OCI-M2 (cell line): ENCODE measurements around the gene SECTM1.
"Not testable (repeated sequence)": the region's sequence is repeated elsewhere in the genome, so short reads cannot be mapped to it uniquely, and the experiment has no call there.

Experiments used
- DNase-seq: peaks from one replicate; lab custom pipeline; 2025; ENCODE audit not compliant: unreplicated experiment; lab: John Stamatoyannopoulos, UW

Gene SECTM1

DNA sequence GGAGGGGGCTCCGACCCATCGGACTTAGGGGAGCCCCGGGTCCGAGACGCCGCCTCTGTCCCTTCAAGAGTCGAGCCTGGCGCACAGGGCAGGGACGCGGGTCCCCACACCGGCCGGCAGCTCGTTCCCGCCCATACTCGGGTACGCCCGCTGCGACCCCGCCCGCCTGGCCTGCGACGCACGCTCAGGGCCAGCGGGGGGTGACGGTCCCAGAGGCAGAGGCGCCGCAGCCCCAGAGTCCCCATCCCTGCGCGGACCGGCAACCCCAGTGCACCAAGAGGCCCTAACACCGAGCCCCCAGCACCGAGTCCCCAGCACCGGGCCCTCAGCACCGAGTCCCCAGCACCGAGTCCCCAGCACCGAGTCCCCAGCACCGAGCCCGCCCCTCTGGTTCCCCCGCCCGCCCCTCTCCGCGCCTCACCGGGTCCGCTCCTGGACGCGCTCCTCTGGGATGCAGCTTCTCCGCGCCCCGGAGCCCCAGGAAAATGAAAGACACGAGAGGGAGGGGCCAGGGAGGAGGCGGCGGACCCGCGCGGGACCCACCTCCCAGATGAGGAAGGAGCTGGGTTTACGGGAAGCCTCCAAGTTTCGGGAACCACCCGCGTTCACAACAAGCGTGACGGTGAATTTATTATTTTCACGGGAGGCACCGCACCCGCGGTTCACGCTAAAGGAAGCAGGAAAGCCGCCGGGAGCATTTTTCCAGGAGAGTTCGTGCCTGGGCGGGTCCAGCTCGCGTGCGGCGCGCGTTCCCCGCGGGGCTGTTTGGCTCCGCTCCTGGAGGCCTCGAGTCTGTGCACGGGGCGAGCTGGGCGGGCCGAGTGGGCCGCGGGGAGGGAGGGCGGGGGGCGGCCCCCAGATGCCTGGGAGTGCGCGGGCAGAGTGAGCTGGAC lies at the start of gene SECTM1:
SECTM1 (minus strand) TSS at position 488 of the 893 bp plus-strand sequence. CDS start 6,526 bp downstream, outside the sequence.
- no peak for DNase-seq

DNA sequence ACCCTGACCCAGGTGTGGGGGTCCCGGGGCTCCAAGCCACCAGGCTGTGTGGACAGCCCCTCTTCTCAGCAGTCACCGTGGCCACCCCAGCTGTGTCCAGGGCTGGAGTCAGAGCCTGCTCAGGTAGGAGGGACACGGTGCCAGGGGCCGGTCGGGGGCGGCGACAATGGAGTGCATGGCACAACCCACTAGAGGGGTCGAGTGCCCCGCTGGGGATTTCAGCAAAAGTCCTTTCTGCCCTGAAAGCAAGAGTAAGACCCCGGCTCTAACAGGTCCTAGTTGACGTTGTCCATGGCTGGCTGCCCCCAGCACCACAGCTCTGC lies 49.3 kb upstream of the SECTM1 start:
- DNase-seq, result no peak

DNA sequence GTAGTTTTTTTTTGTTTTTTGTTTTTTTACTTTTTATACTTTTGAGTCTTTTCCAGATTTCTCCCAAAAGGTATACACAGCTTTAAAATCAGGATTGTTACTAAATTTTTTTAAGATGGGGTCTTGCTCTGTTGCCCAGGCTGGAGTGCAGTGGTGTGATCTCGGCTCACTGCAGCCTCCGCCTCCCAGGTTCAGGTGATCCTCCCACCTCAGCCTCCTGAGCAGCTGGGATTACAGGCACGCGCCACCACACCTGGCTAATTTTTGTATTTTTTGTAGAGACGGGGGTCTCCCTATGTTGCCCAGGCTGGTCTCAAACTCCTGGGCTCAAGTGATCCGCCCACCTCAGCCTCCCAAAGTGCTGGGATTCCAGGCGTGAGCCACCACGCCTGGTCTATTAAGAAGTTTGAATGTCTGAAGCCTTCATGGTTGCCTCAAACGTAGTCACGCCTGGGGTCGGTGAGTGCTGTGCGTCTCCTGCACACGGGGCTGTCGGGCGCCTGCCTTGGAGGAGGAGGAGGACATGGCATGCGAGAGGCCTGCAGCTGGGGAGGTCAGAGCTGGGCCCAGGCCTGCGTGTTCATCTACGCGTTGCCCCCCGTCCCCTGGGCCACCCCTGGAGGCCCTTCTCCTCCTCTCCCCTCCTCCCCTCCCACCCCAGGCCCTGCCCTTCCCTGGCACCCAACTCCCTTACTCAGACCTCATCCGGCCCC lies 48.8 kb upstream of the SECTM1 start:
- DNase-seq, result not testable (repeated sequence)

DNA sequence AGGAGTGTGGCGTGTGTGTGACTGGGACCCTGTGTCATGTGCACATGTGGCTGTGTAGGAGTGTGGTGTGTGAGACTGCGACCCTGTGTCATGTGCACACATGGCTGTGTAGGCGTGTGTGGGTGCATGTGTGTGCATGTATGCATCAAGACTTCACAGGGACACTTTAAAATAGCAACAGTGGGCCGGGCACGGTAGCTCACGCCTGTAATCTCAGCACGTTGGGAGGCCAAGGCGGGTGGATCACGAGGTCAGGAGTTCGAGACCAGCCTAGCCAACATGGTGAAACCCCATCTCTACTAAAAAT lies 48.1 kb upstream of the SECTM1 start:
- DNase-seq, result not testable (repeated sequence)

DNA sequence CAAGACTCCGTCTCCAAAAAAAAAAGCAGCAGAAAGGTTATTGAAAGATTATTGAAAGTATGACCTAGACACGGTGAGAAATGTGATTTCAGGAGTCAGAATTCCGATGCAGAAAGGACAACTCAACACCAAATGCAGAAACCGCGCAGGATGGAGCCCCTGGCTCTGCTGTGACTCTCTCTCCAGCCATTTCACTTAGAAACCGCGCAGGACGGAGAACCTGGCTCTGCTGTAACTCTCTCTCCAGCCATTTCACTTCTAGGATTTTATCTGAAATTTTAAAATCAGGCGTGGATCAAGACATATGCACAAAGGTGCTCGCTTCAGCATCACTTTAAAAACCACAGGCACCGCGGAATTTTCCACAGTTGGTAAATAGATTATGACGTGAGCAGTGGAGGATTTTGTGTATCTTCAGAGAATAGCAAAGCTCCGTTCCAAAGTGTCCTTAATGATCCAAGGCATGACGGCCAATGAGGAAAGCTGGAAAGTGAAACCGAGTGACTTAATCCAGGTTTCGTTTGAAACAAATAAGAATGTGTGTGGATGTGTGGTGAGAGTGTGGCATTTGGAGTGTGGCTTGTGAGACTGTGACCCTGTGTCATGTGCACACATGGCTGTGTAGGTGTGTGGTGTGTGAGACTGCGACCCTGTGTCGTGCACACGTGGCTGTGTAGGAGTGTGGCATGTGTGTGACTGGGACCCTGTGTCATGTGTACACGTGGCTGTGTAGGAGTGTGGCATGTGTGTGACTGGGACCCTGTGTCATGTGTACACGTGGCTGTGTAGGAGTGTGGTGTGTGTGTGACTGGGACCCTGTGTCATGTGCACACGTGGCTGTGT lies 47.5 kb upstream of the SECTM1 start:
- no peak for DNase-seq

DNA sequence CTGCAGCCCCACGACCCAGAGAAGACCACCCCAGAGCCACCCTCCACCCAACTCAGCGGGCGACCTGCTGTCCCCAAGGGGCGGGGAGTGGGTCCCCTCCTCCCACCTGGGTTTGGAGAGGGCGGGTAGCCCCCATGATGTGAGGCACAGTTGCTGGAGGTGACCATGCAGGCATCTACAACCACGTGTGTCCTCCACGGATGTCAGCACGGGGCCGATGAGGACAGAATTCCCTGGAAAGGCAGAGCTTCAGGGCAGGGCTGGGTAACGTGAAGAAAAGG lies 45.1 kb upstream of the SECTM1 start:
- no peak for DNase-seq

GRCh38 chr17:82377924-82378740 lies 44.6 kb upstream of the SECTM1 start:
- no peak for DNase-seq

- not testable (repeated sequence) for DNase-seq
Observed at GRCh38 chr17:82377294-82377693, 43.7 kb upstream of the SECTM1 start.

- DNase-seq, result no peak
Observed at GRCh38 chr17:82376042-82376730, 42.6 kb upstream of the SECTM1 start.

DNA sequence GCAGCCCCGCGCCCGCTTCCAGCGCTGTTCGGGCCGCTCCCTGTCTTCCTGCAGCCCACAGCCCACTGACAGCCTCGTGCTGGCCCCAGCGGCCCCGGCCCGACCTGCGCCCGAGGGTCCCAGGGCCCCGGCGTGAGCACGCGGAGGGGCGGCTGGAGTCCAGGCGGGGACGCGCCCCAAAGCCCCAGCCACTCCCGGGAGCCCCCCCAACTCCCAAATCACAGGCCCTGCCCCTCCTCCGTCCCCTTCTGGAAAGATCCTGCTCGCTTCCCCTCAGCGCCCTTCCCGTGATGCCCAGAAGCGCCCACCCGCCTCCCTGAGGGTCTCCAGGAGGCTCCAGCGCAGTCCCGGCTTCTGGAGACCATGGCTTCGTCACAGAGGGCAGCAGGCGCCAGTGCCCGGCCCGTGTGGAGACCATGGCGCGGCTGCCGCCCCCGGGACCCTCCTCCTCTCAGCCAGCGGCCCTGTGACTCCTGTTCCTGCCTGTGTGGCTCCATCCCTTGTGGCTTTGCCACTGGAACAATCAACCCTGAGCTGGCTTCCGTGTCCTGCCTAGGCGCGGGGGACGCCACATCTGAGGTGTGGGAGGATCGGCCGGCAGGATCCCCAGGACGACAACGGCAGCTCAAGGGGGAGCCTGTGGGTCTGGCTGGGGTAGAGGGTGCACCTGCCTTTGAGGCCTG lies 41.9 kb upstream of the SECTM1 start:
- DNase-seq, result no peak

GRCh38 chr17:82374626-82375331 lies 41.2 kb upstream of the SECTM1 start:
- DNase-seq, result no peak

DNA sequence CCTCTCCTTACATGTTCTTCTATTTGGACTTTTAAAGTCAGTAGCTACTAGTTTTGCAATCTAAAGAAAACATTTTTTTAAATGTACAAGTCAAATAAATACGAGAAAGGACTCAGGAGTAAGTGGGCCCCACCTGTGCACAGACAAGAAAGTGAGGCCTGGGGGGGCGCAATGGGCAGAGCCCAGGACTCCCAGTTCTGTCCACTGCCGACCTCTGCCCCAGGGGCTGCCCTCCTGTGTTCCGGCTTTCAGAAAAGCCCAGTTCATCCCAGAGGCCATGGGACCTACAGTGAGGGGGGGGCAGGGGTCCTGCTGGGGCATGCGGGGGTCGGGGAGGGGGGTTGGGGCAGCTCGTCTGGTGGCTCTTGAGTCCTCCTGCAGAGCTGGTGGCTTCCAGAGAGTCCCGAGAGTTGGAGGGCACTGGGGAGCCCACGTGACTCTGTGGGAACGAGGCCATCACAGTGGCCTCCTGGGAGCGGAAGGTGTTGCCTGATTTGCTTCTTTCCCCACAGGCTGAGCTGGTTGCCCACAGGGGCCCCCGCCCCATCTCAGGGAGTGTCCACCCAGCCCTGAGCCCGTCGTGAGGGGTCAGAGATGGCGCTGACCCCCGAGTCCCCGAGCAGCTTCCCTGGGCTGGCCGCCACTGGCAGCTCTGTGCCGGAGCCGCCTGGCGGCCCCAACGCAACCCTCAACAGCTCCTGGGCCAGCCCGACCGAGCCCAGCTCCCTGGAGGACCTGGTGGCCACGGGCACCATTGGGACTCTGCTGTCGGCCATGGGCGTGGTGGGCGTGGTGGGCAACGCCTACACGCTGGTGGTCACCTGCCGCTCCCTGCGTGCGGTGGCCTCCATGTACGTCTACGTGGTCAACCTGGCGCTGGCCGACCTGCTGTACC lies 40.4 kb upstream of the SECTM1 start:
- DNase-seq, result no peak

GRCh38 chr17:82373072-82373452 lies 39.5 kb upstream of the SECTM1 start:
- DNase-seq, result not testable (repeated sequence)

GRCh38 chr17:82372249-82373071 lies 38.9 kb upstream of the SECTM1 start:
- DNase-seq, result no peak

DNA sequence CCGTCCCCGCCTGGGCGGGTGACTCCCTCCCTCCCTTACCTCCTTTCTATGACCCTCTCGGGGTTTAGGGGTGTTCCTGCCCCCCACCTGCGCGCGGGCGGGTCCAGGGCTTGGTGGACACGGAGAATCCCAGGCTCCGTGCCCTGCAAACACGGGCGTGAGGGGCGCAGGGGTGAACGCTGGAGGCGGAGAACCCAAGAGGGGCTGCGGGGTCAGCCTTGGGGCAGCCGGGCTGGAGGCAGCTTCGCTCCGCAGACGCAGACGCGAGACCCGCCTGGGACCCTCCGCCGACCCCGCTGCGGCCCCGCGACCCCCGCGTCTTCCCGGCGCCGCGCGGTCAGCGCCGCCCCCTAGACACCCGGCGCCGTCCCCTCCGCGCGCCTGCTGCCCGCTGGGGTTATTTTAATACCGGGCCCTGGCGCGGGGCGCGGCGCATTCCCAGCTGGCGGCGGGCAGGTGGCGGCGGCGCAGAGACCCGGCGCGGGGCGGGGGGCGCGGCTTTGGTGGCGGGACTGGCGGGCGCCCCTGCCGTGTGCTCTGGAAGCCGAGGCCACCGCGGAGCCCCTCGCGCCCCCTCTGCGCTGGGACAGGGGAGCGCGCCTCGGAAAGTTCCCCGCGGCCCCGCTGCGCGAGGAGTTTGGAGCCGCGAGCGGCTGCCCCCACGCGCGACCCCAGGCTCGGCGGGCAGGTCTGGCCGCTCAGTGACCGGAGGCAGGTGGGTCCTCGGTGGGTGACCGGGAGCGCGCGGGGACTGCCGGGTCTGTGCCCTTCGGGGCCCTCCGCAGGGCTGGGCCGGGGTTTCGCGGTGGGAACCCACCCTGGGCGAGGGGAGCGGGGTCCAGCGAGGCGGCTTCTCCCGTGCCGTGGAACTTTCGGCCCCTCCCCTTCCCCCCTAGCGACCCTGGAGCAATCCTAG lies 38.0 kb upstream of the SECTM1 start, which contains the start of gene UTS2R:
UTS2R (plus strand) TSS at position 433 of the 916 bp plus-strand sequence. CDS start 2,560 bp downstream, outside the sequence.
- no peak for DNase-seq
